Renal cortex interstitium (tissue), 3 donors: ENCODE measurements around the gene MCM3AP. TPM values are rescaled to one million over a fixed set of nuclear protein-coding genes. Genes with fewer than 3 reads are reported as not detected.

Experiments used
- polyA plus RNA-seq, 3 donors: library from polyadenylated mRNA; unstranded; fragments of 120-200 nt; gene quantifications; one replicate each; pipeline ENCODE4 v1.2.1, GENCODE V29; 2013; ENCODE audit not compliant: insufficient read length in 3 of 3

MCM3AP gene
- polyA plus RNA-seq, 3 donors = 85.2 to 99.7 (median 88.7) TPM

Other genes starting within 250 kb of the MCM3AP start
- 100 to 1,000 TPM; 157 to 284 (median 250) TPM for gene COL6A2, start 187.5 kb downstream of the MCM3AP start, polyA plus RNA-seq
- 10 to 100 TPM; 25.4 to 49.8 (median 39.2) TPM for gene FTCD, start 130.0 kb downstream of the MCM3AP start, polyA plus RNA-seq
- 10 to 100 TPM; 11.4 to 17.1 (median 15.6) TPM for gene SPATC1L, start 101.2 kb downstream of the MCM3AP start, polyA plus RNA-seq
- 10 to 100 TPM; 30.3 to 41.8 (median 34.3) TPM for gene LSS, start 56.8 kb downstream of the MCM3AP start, polyA plus RNA-seq
- gene YBEY, start 731 bp upstream of the MCM3AP start, polyA plus RNA-seq = 10 to 100 TPM; 19.3 to 25.4 (median 24.0) TPM
- gene C21orf58, start 38.3 kb upstream of the MCM3AP start, polyA plus RNA-seq = 10 to 100 TPM; 11.8 to 21.1 (median 14.9) TPM
- gene PCNT, start 38.5 kb upstream of the MCM3AP start, polyA plus RNA-seq = 10 to 100 TPM; 35.1 to 40.1 (median 35.7) TPM
- 10 to 100 TPM; 29.4 to 52.3 (median 33.3) TPM for gene DIP2A, start 173.3 kb upstream of the MCM3AP start, polyA plus RNA-seq